ENCODE measurements around the gene PRAC2.

- no peak for TF ChIP-seq POLR2A (IDR thresholded peaks at IDR 0.05)
- no peak for TF ChIP-seq CTCF (IDR thresholded peaks at IDR 0.05 in 8 of 11, conservative IDR thresholded peaks at IDR 0.05 in 3 of 11)
Measured at GRCh38 chr17:48722201-48722907, 631 bp upstream of the PRAC2 start, which contains the start of gene PRAC1.

All from spleen (tissue), 7 donors.